Transverse colon (tissue), 4 donors: ENCODE data around the gene TGFBI. TPM values are rescaled to one million over a fixed set of nuclear protein-coding genes. Genes with fewer than 3 reads are reported as not detected.

Source experiments
- DNase-seq: peaks from one replicate; pipeline ENCODE4 v3.0.0-alpha.2; 2019
- H3K27ac ChIP-seq, 4 donors: fragments of 200-600 bp; sonication (generic); 2 replicates each; pipeline ENCODE4 v1.5.1; 2016 to 2018; ENCODE audit warnings: inconsistent platforms in 4 of 4
- H3K27me3 ChIP-seq: fragments of 200-600 bp; sonication (generic); 2 replicates; pipeline ENCODE4 v1.5.1; 2017; ENCODE audit warnings: inconsistent platforms
- H3K36me3 ChIP-seq, 4 donors: fragments of 200-600 bp; sonication (generic); 2 replicates each; pipeline ENCODE4 v1.5.1; 2017 to 2019; ENCODE audit warnings: inconsistent platforms in 4 of 4
- H3K4me1 ChIP-seq, 4 donors: fragments of 200-600 bp; sonication (generic); 2 replicates each; pipeline ENCODE4 v1.5.1; 2017 to 2020; ENCODE audit warnings: inconsistent platforms in 4 of 4
- H3K4me3 ChIP-seq, 4 donors: fragments of 200-600 bp; sonication (generic); 1 replicate in 1 of 4; 2 replicates in 3 of 4; pipeline versions ENCODE4 v1.5.1 to v1.6.1; 2017 to 2019; ENCODE audit warnings: inconsistent platforms in 4 of 4
- H3K9me3 ChIP-seq, 2 donors: fragments of 200-600 bp; sonication (generic); 2 replicates each; pipeline ENCODE4 v1.5.1; 2017 to 2019; ENCODE audit warnings: inconsistent platforms in 2 of 2
- EP300 ChIP-seq: sonication (generic); formaldehyde crosslinking; IDR thresholded peaks from one replicate; pipeline ENCODE4 v1.6.1; 2017; ENCODE audit warnings: antibody characterized with exemption, low read depth
- POLR2A ChIP-seq: fragments of 450-650 bp; IDR thresholded peaks from one replicate; pipeline ENCODE4 v1.6.1; 2016; ENCODE audit warnings: antibody characterized with exemption, mild to moderate bottlenecking, moderate library complexity
- POLR2AphosphoS5 ChIP-seq, 3 donors: sonication (generic); formaldehyde crosslinking; IDR thresholded peaks; one replicate each; pipeline ENCODE4 v1.6.1; 2016; ENCODE audit warnings: antibody characterized with exemption in 3 of 3
- WGBS, 2 donors: methylation state at CpG; one replicate each; pipeline ENCODE4 v1.1.5; 2018; ENCODE audit warnings: low coverage in 1 of 2; 5-methylcytosine and 5-hydroxymethylcytosine counted together
- in situ Hi-C, 4 donors: fragments of 200-750 bp; cut with MboI; loops; one replicate each; pipeline versions ENCODE4 v1.15.0 to v1.15.1; 2017; ENCODE audit warnings: low sequenced_read_pairs in 3 of 4, low pct_ligation_motif_present in 1 of 4, low pct_unique_long_range_greater_than_20kb in 1 of 4
- intact Hi-C: fragments of 100-400 bp; cut with DNase I; formaldehyde crosslinking; loops from one replicate; pipeline ENCODE4 v1.15.1; 2023; ENCODE audit warnings: low total_unique reads
- total RNA-seq, 4 donors: library from RNA; depleted of rRNA; stranded (reverse); fragments of >200 nt; gene quantifications; one replicate each; pipeline ENCODE4 v1.1.0, GENCODE V29; 2016
- TF ChIP-seq, protein P1 (sequence below), 5 experiments: fragments of 200-600 bp in 3 of 5; fragments of 450-650 bp in 2 of 5; sonication (generic) in 3 of 5; IDR thresholded peaks; 1 replicate in 2 of 5; 2 replicates in 3 of 5; pipeline ENCODE4 v1.5.1; 2016 to 2017; ENCODE audit warnings: antibody characterized with exemption in 5 of 5, inconsistent platforms in 3 of 5, mild to moderate bottlenecking in 2 of 5, moderate library complexity in 1 of 5

TGFBI gene
- total RNA-seq, 4 donors from 2014 or later = 22.4 to 79.6 (median 29.8) TPM

GRCh38 chr5:136032564-136032963 is 3.8 kb downstream of the TGFBI start:
- intact Hi-C loops (no loop called here), in situ Hi-C loops (no loop called here)
- H3K4me3 ChIP-seq = no peak overlapping the region
- H3K36me3 ChIP-seq = no peaks in the 10 kb centered on the region
- H3K9me3 ChIP-seq = no peaks in the 10 kb centered on the region
- H3K27me3 ChIP-seq = peaks cover 9% of the 10 kb centered on the region
- WGBS, 2 donors = 20 to 72% methylated on average over 1 to 2 of the region's 2 CpGs
- H3K4me1 ChIP-seq = peaks cover 15 to 46% (median 29%) of the 10 kb centered on the region in 4 donors
- DNase-seq = no peak
- H3K27ac ChIP-seq = no peak overlapping the region
- TF ChIP-seq, protein P1, sequence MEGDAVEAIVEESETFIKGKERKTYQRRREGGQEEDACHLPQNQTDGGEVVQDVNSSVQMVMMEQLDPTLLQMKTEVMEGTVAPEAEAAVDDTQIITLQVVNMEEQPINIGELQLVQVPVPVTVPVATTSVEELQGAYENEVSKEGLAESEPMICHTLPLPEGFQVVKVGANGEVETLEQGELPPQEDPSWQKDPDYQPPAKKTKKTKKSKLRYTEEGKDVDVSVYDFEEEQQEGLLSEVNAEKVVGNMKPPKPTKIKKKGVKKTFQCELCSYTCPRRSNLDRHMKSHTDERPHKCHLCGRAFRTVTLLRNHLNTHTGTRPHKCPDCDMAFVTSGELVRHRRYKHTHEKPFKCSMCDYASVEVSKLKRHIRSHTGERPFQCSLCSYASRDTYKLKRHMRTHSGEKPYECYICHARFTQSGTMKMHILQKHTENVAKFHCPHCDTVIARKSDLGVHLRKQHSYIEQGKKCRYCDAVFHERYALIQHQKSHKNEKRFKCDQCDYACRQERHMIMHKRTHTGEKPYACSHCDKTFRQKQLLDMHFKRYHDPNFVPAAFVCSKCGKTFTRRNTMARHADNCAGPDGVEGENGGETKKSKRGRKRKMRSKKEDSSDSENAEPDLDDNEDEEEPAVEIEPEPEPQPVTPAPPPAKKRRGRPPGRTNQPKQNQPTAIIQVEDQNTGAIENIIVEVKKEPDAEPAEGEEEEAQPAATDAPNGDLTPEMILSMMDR (IDR thresholded peaks at IDR 0.05) = no peak
- TF ChIP-seq POLR2AphosphoS5 (IDR thresholded peaks at IDR 0.05) (no peak), EP300 (no peak), POLR2A (no peak)

- WGBS, 2 donors = 19% methylated on average over 1 of the region's 1 CpG; no CpG with 5 or more reads in 1 of the 2 donors
- DNase-seq = no peak
- in situ Hi-C loops (no loop called here), intact Hi-C loops (no loop called here)
- no peak overlapping the region for H3K27ac ChIP-seq
- no peaks in the 10 kb centered on the region for H3K9me3 ChIP-seq
- TF ChIP-seq EP300 (no peak), POLR2AphosphoS5 (IDR thresholded peaks at IDR 0.05) (no peak), POLR2A (no peak)
- TF ChIP-seq, protein P1 (IDR thresholded peaks at IDR 0.05) = no peak
- H3K4me1 ChIP-seq = peaks cover 19 to 50% (median 35%) of the 10 kb centered on the region in 4 donors
- no peak overlapping the region for H3K4me3 ChIP-seq
- H3K27me3 ChIP-seq = peaks cover 9% of the 10 kb centered on the region
- H3K36me3 ChIP-seq = no peaks in the 10 kb centered on the region
Measured at GRCh38 chr5:136033234-136033633, 4.4 kb downstream of the TGFBI start.

DNA sequence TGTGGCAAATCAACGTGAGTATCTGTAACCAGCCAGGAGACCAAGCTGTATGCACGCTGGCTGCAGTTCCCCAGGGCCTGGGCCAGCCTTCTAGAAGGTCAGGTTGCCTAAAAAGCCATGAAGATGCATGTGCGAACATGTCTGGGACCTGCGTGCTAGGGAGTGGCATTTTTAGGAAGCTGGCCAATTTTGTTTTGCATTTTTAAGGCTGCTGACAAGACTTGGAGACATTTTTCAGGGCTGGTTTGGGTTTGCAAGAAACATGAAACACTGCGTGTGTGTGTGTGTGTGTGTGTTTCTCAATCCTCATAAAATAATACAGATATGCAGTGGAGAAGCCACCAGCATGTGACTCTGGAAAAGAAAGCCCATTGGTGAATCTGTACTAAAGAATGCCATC is 5.1 kb downstream of the TGFBI start:
- no peak overlapping the region for H3K27ac ChIP-seq
- WGBS, 2 donors = 82 to 100% methylated on average over 1 to 5 of the region's 5 CpGs
- no peaks in the 10 kb centered on the region for H3K9me3 ChIP-seq
- TF ChIP-seq, protein P1 (IDR thresholded peaks at IDR 0.05) = no peak
- no peak for TF ChIP-seq POLR2A
- no peak for TF ChIP-seq EP300
- no peak for TF ChIP-seq POLR2AphosphoS5 (IDR thresholded peaks at IDR 0.05)
- peaks cover 19 to 44% (median 32%) of the 10 kb centered on the region in 4 donors for H3K4me1 ChIP-seq
- H3K36me3 ChIP-seq = no peaks in the 10 kb centered on the region
- no peak overlapping the region for H3K4me3 ChIP-seq
- in situ Hi-C loops = no loop called here
- no peak for DNase-seq
- intact Hi-C loops = no loop called here
- peaks cover 6% of the 10 kb centered on the region for H3K27me3 ChIP-seq

DNA sequence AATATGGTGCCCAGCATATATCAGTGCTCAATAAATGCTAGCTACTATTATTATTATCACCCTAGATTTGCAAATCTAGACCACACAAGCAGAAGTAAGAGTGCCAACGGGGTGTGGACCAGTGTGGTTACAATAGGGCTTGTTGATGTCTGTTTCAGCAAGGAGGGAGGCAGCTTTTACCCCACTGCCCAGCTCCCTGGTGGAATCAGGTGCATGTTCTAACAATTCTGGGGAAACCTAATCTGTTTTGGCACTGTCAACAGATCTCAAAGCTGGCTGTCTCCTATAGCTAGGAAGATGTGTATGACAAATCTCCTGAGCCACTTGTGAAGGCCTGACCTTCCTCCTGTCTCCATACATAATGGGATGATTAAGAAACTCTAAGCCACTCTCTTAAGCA is 5.7 kb downstream of the TGFBI start:
- H3K9me3 ChIP-seq = no peaks in the 10 kb centered on the region
- H3K4me3 ChIP-seq = no peak overlapping the region
- no peak for DNase-seq
- TF ChIP-seq, protein P1 (IDR thresholded peaks at IDR 0.05) = no peak
- no peak for TF ChIP-seq POLR2AphosphoS5 (IDR thresholded peaks at IDR 0.05)
- no peak for TF ChIP-seq POLR2A
- TF ChIP-seq EP300 = no peak
- peaks cover 15 to 37% (median 26%) of the 10 kb centered on the region in 4 donors for H3K4me1 ChIP-seq
- no peak overlapping the region for H3K27ac ChIP-seq
- in situ Hi-C loops = no loop called here
- no peaks in the 10 kb centered on the region for H3K36me3 ChIP-seq
- intact Hi-C loops = no loop called here
- no peaks in the 10 kb centered on the region for H3K27me3 ChIP-seq
- 74% methylated on average over 1 of the region's 1 CpG; no CpG with 5 or more reads in 1 of the 2 donors for WGBS, 2 donors
